GM21526 (cell line): ENCODE measurements around the gene TIGD1.
"Not testable (repeated sequence)": the region's sequence is repeated elsewhere in the genome, so short reads cannot be mapped to it uniquely, and the experiment has no call there.

ENCODE experiments used
- ATAC-seq: cut with Tn5 transposase; IDR thresholded peaks from one replicate; pipeline ENCODE4 v1.9.1; 2021; ENCODE audit warnings: moderate library complexity; ENCODE audit not compliant: unreplicated experiment, low FRiP score

Gene TIGD1

GRCh38 chr2:232571026-232571474 is 20.7 kb upstream of the TIGD1 start:
- no peak for ATAC-seq

- ATAC-seq, result not testable (repeated sequence)
These were observed 20.1 kb upstream of the TIGD1 start for GRCh38 chr2:232570481-232570880.

GRCh38 chr2:232569541-232569940 is 19.2 kb upstream of the TIGD1 start:
- ATAC-seq, result no peak

- no peak for ATAC-seq
These were observed 17.8 kb upstream of the TIGD1 start for GRCh38 chr2:232568161-232568560.

GRCh38 chr2:232567721-232568120 is 17.4 kb upstream of the TIGD1 start:
- ATAC-seq, result no peak

GRCh38 chr2:232563580-232563979 is 13.2 kb upstream of the TIGD1 start:
- no peak for ATAC-seq

- ATAC-seq, result no peak
These were observed 12.3 kb upstream of the TIGD1 start for GRCh38 chr2:232562515-232563151.

GRCh38 chr2:232556426-232556825 is 6.1 kb upstream of the TIGD1 start:
- no peak for ATAC-seq

- no peak for ATAC-seq
These were observed 1.4 kb upstream of the TIGD1 start for GRCh38 chr2:232551776-232552175.

GRCh38 chr2:232551250-232551638 is 887 bp upstream of the TIGD1 start:
- ATAC-seq, result no peak

- ATAC-seq, result no peak
These were observed 553 bp downstream of the TIGD1 start for GRCh38 chr2:232549655-232550353.

GRCh38 chr2:232547991-232548390 is 2.4 kb downstream of the TIGD1 start:
- no peak for ATAC-seq

GRCh38 chr2:232545511-232546375 is 4.6 kb downstream of the TIGD1 start:
- ATAC-seq, result no peak

- ATAC-seq, result no peak
These were observed 5.7 kb downstream of the TIGD1 start for GRCh38 chr2:232544674-232545073.

- no peak for ATAC-seq
These were observed 6.3 kb downstream of the TIGD1 start for GRCh38 chr2:232543928-232544631.

- no peak for ATAC-seq
These were observed 6.9 kb downstream of the TIGD1 start for GRCh38 chr2:232543491-232543890.

GRCh38 chr2:232542715-232543467 is 7.5 kb downstream of the TIGD1 start:
- no peak for ATAC-seq

GRCh38 chr2:232541961-232542714 is 8.2 kb downstream of the TIGD1 start:
- no peak for ATAC-seq
